ENCODE data around the gene CADM4. TPM values are rescaled to one million over a fixed set of nuclear protein-coding genes. Genes with fewer than 3 reads are reported as not detected.

CADM4 gene
- total and polyA plus RNA-seq, 2 of the 8 experiments (the other 6 are each of a cell fraction or from before 2014, with no cell fraction given) = 13.5 to 25.0 TPM

- H4K8ac ChIP-seq (ENCODE audit: extremely low read depth, insufficient read depth, low read length) = no peak overlapping the region
- H3K79me1 ChIP-seq (ENCODE audit: low read depth, low read length) = no peaks in the 10 kb centered on the region
- H2BK15ac ChIP-seq (ENCODE audit: low read length) = no peak overlapping the region
- 89% methylated on average over 11 of the region's 11 CpGs; no CpG with 5 or more reads in 1 of the 2 experiments for WGBS, 2 experiments (ENCODE audit: extremely low coverage in 1 of 2, insufficient coverage in 1 of 2, insufficient read length in 1 of 2, insufficient replicate concordance in 2 of 2, low coverage in 1 of 2, low lambda C conversion rate in 2 of 2, missing lambda C conversion rate in 1 of 2)
- no peak overlapping the region for H3K4me2 ChIP-seq (ENCODE audit: insufficient read depth in 1 of 2, low read depth in 2 of 2, low read length in 2 of 2)
- H3K4ac ChIP-seq (replicated peaks; ENCODE audit: insufficient read length, low read depth, low read length) = no peak overlapping the region
- H3K27me3 ChIP-seq (replicated peaks in 1 of 4; ENCODE audit: control insufficient read depth in 3 of 4, extremely low read depth in 1 of 4, insufficient read depth in 3 of 4, low read length in 3 of 4) = no peaks in the 10 kb centered on the region
- POLR2A ChIA-PET (ENCODE audit: partially characterized antibody) = no interaction called here
- H3K9me3 ChIP-seq (ENCODE audit: insufficient read depth in 2 of 2, low read depth in 1 of 2, low read length in 1 of 2) = no peaks in the 10 kb centered on the region
- H3K23ac ChIP-seq (ENCODE audit: insufficient read length) = no peak overlapping the region
- H4K91ac ChIP-seq (replicated peaks; ENCODE audit: insufficient read length, low read length) = no peak overlapping the region
- no peak overlapping the region for H2AK5ac ChIP-seq (ENCODE audit: low read depth, low read length)
- no peak overlapping the region for H3K27ac ChIP-seq (ENCODE audit: low read depth, low read length)
- no peak overlapping the region for H2BK5ac ChIP-seq (ENCODE audit: low read depth, low read length)
- no peak for DNase-seq (ENCODE audit: low read depth in 1 of 2, low spot score in 2 of 2)
- H2BK20ac ChIP-seq (ENCODE audit: low read length) = no peak overlapping the region
- no peak overlapping the region for H3K9ac ChIP-seq (replicated peaks in 1 of 4; ENCODE audit: extremely low read depth in 1 of 4, low read depth in 3 of 4, low read length in 3 of 4)
- no peak overlapping the region for H3K14ac ChIP-seq (ENCODE audit: insufficient read length)
- no peak overlapping the region for H4K5ac ChIP-seq (ENCODE audit: insufficient read length, low read depth, low read length)
- no peaks in the 10 kb centered on the region for H4K20me1 ChIP-seq (replicated peaks in 1 of 2; ENCODE audit: control insufficient read depth in 1 of 2, insufficient read depth in 2 of 2, low read length in 2 of 2)
- no peak for TF ChIP-seq TAF7 (optimal IDR thresholded peaks at IDR 0.05; ENCODE audit: borderline replicate concordance, low read depth, low read length)
- no peak for TF ChIP-seq CBX8 (IDR thresholded peaks at IDR 0.05; ENCODE audit: borderline replicate concordance, low read depth, low read length)
- no peak for TF ChIP-seq SP1 (IDR thresholded peaks at IDR 0.05; ENCODE audit: low read depth, low read length)
- TF ChIP-seq BCL11A (IDR thresholded peaks at IDR 0.05; ENCODE audit: low read depth in 2 of 2, low read length in 2 of 2) = no peak
- no peak for TF ChIP-seq RAD21 (IDR thresholded peaks at IDR 0.05 in 1 of 2, conservative IDR thresholded peaks at IDR 0.05 in 1 of 2; ENCODE audit: low read depth in 2 of 2, low read length in 2 of 2)
- TF ChIP-seq SIX5 (IDR thresholded peaks at IDR 0.05; ENCODE audit: low read depth, low read length) = no peak
- no peak for TF ChIP-seq USF2 (IDR thresholded peaks at IDR 0.05; ENCODE audit: low read length)
- TF ChIP-seq POLR2A (IDR thresholded peaks at IDR 0.05; ENCODE audit: control extremely low read depth in 1 of 2, low read depth in 2 of 2, low read length in 2 of 2) = no peak
- no peak for TF ChIP-seq FOSL1 (IDR thresholded peaks at IDR 0.05; ENCODE audit: insufficient read depth, low read depth, low read length)
- TF ChIP-seq MAFK (IDR thresholded peaks at IDR 0.05; ENCODE audit: low read depth, low read length) = no peak
- no peak for TF ChIP-seq SUZ12 (IDR thresholded peaks at IDR 0.05; ENCODE audit: low read length)
- no peak for TF ChIP-seq YY1 (IDR thresholded peaks at IDR 0.05; ENCODE audit: low read depth, low read length)
- H3K79me2 ChIP-seq (ENCODE audit: control insufficient read depth in 1 of 2, insufficient read depth in 2 of 2, low read length in 2 of 2) = no peaks in the 10 kb centered on the region
- H3K23me2 ChIP-seq (ENCODE audit: low read depth, low read length) = no peaks in the 10 kb centered on the region
- H3K36me3 ChIP-seq (ENCODE audit: control insufficient read depth in 2 of 4, insufficient read depth in 4 of 4, low read length in 3 of 4) = no peaks in the 10 kb centered on the region
- 0 out of 2 replicates have a peak overlapping the region, but pooled peaks have one; percentile 13 for H2AFZ ChIP-seq (ENCODE audit: low read length)
- H3K4me1 ChIP-seq (replicated peaks in 1 of 4; ENCODE audit: control insufficient read depth in 3 of 4, insufficient read depth in 4 of 4, low read length in 3 of 4) = peaks cover 0 to 2% (median 0%) of the 10 kb centered on the region in 4 experiments; a peak in 2 of 7 replicates
- no peak overlapping the region for H2BK120ac ChIP-seq (replicated peaks; ENCODE audit: low read depth, low read length)
- 0 out of 2 replicates have a peak overlapping the region, but pooled peaks have one; percentile 39 for H2BK12ac ChIP-seq (ENCODE audit: low read depth, low read length)
- no peak overlapping the region for H3K4me3 ChIP-seq (ENCODE audit: extremely low read depth in 1 of 4, insufficient read depth in 2 of 4, low read depth in 3 of 4, low read length in 4 of 4)
- CTCF ChIA-PET (ENCODE audit: partially characterized antibody) = no interaction called here
- no peak overlapping the region for H3K18ac ChIP-seq (ENCODE audit: extremely low read depth, low read length)
- no peak for FAIRE-seq
- no peak overlapping the region for H3K56ac ChIP-seq (replicated peaks; ENCODE audit: insufficient read length, low read depth, low read length)
Observed at GRCh38 chr19:43682824-43683661, 43.4 kb upstream of the CADM4 start.
